NCI-H748 (cell line): ENCODE data around the gene CALML5.

Source experiments
- DNase-seq: peaks from one replicate; lab custom pipeline; 2025; ENCODE audit not compliant: unreplicated experiment; lab: John Stamatoyannopoulos, UW

Gene CALML5

GRCh38 chr10:5534051-5534821 lies 34.9 kb upstream of the CALML5 start:
- DNase-seq: no peak

- DNase-seq: no peak
Measured at GRCh38 chr10:5533098-5533731, 33.8 kb upstream of the CALML5 start.

- DNase-seq: no peak
Measured at GRCh38 chr10:5532618-5533097, 33.3 kb upstream of the CALML5 start.

- no peak for DNase-seq
Measured at GRCh38 chr10:5532307-5532605, 32.9 kb upstream of the CALML5 start.

- DNase-seq: no peak
Measured at GRCh38 chr10:5531558-5532306, 32.4 kb upstream of the CALML5 start.

- no peak for DNase-seq
Measured at GRCh38 chr10:5530846-5531557, 31.6 kb upstream of the CALML5 start.

GRCh38 chr10:5530412-5530806 lies 31.0 kb upstream of the CALML5 start:
- no peak for DNase-seq

GRCh38 chr10:5529702-5530411 lies 30.5 kb upstream of the CALML5 start:
- no peak for DNase-seq

GRCh38 chr10:5528989-5529701 lies 29.8 kb upstream of the CALML5 start:
- DNase-seq: no peak

GRCh38 chr10:5527332-5528200 lies 28.2 kb upstream of the CALML5 start:
- DNase-seq: peak; percentile 24

- no peak for DNase-seq
Measured at GRCh38 chr10:5526691-5527331, 27.4 kb upstream of the CALML5 start.

GRCh38 chr10:5525561-5526341 lies 26.4 kb upstream of the CALML5 start:
- no peak for DNase-seq

GRCh38 chr10:5524641-5525560 lies 25.5 kb upstream of the CALML5 start, which contains the start of gene CALML3:
TSS of gene CALML3 (plus strand) at chr10:5524961. CDS start at chr10:5525086, 125 bp downstream.
- no peak for DNase-seq

- DNase-seq: no peak
Measured at GRCh38 chr10:5523796-5524574, 24.6 kb upstream of the CALML5 start.

GRCh38 chr10:5522913-5523560 lies 23.7 kb upstream of the CALML5 start:
- DNase-seq: no peak
